ENCODE measurements around the gene HELZ2. TPM values are rescaled to one million over a fixed set of nuclear protein-coding genes. Genes with fewer than 3 reads are reported as not detected.
"Not testable (repeated sequence)": the region's sequence is repeated elsewhere in the genome, so short reads cannot be mapped to it uniquely, and the experiment has no call there.

HELZ2 gene
- total RNA-seq (10 to 100 TPM; 22.7 to 24.4 TPM), polyA plus RNA-seq (1 to 10 TPM; 3.1 to 4.6 (median 4.1) TPM), total RNA-seq (14.1 to 94.0 (median 52.8) reads per million in 6 experiments)

GRCh38 chr20:63574156-63574828 lies at the start of gene HELZ2:
HELZ2 (minus strand) TSS chr20:63574239; CDS start chr20:63572385, 1,854 bp downstream.
- ATAC-seq = peak; percentile 88
- POLR2A ChIA-PET = interaction anchor here (1.1 to 1.6 kb wide), 4 partner anchors 17 to 67 kb away, joined by 3 read pairs; partner anchors contain the start of gene PTK6

GRCh38 chr20:63622732-63623131 lies 48.7 kb upstream of the HELZ2 start:
- Mint-ChIP-seq H3K27ac (peak overlapping the region in 4 of 10 donors; percentile 23 to 76 (median 33)), H3K4me1 (peaks cover 12 to 38% (median 29%) of the 10 kb centered on the region in 4 donors), H3K27me3 (no peaks in the 10 kb centered on the region), H3K36me3 (peaks cover 0 to 20% (median 7%) of the 10 kb centered on the region in 3 donors), H3K4me3 (peak overlapping the region in 1 of 10 donors; percentile 22), H3K9me3 (no peaks in the 10 kb centered on the region)
- POLR2A ChIA-PET = interaction anchor here (0.6 to 13.5 kb wide), 4 partner anchors 8 to 27 kb away, joined by 4 to 740 read pairs (median 4); no protein-coding TSS in a partner anchor
- ATAC-seq (no peak), DNase-seq (no peak)

More at GRCh38 chr20:63574156-63574828, at the start of gene HELZ2:
- peak in 9 of 10 donors; percentile 43 to 82 (median 55) for DNase-seq
- Mint-ChIP-seq H3K36me3 (no peaks in the 10 kb centered on the region), H3K27me3 (peaks cover 0 to 2% (median 0%) of the 10 kb centered on the region in 5 donors), H3K4me3 (peak within 1 kb of the TSS; percentile 74 to 89 (median 79)), H3K9me3 (no peaks in the 10 kb centered on the region), H3K4me1 (peaks cover 1 to 13% (median 7%) of the 10 kb centered on the region in 4 donors), H3K27ac (peak within 1 kb of the TSS in 8 of 10 donors; percentile 36 to 88 (median 76))

GRCh38 chr20:63622096-63622495 lies 48.1 kb upstream of the HELZ2 start:
- Mint-ChIP-seq H3K9me3 (no peaks in the 10 kb centered on the region), H3K4me1 (peaks cover 12 to 38% (median 29%) of the 10 kb centered on the region in 4 donors), H3K36me3 (peaks cover 0 to 23% (median 7%) of the 10 kb centered on the region in 3 donors), H3K27me3 (no peaks in the 10 kb centered on the region), H3K27ac (peak overlapping the region in 7 of 10 donors; percentile 5 to 31 (median 23)), H3K4me3 (no peak overlapping the region)
- ATAC-seq (no peak), DNase-seq (no peak)
- POLR2A ChIA-PET = interaction anchor here (0.6 to 13.5 kb wide), 4 partner anchors 10 to 162 kb away, joined by 3 to 740 read pairs (median 4); no protein-coding TSS in a partner anchor

GRCh38 chr20:63620991-63621390 lies 47.0 kb upstream of the HELZ2 start:
- peak overlapping the region in 1 of 10 donors; percentile 46 for H3K27ac Mint-ChIP-seq
- H3K9me3 Mint-ChIP-seq = no peaks in the 10 kb centered on the region
- POLR2A ChIA-PET = interaction anchor here (0.7 to 13.5 kb wide), 3 partner anchors 11 to 81 kb away, joined by 3 to 740 read pairs (median 7); no protein-coding TSS in a partner anchor
- H3K4me3 Mint-ChIP-seq = peak overlapping the region in 1 of 10 donors; percentile 55
- no peak for ATAC-seq
- H3K36me3 Mint-ChIP-seq = peaks cover 0 to 34% (median 10%) of the 10 kb centered on the region in 3 donors
- no peaks in the 10 kb centered on the region for H3K27me3 Mint-ChIP-seq
- DNase-seq = no peak
- H3K4me1 Mint-ChIP-seq = peaks cover 12 to 40% (median 29%) of the 10 kb centered on the region in 4 donors

GRCh38 chr20:63619505-63619904 lies 45.5 kb upstream of the HELZ2 start:
- Mint-ChIP-seq H3K9me3 (no peaks in the 10 kb centered on the region), H3K36me3 (peaks cover 0 to 44% (median 12%) of the 10 kb centered on the region in 3 donors), H3K4me3 (no peak overlapping the region), H3K27ac (no peak overlapping the region), H3K4me1 (peaks cover 14 to 29% (median 29%) of the 10 kb centered on the region in 4 donors), H3K27me3 (no peaks in the 10 kb centered on the region)
- POLR2A ChIA-PET = interaction anchor here (1.5 to 2.8 kb wide), 2 partner anchors 8 to 16 kb away, joined by 5 to 10 read pairs; partner anchors contain the start of gene GMEB2
- DNase-seq (no peak), ATAC-seq (no peak)

GRCh38 chr20:63619086-63619485 lies 45.0 kb upstream of the HELZ2 start:
- POLR2A ChIA-PET = interaction anchor here (0.6 to 2.8 kb wide), 6 partner anchors 8 to 39 kb away, joined by 4 to 12 read pairs (median 6); partner anchors contain the start of genes GMEB2 and RTEL1
- H3K4me3 Mint-ChIP-seq = no peak overlapping the region
- peaks cover 12 to 33% (median 26%) of the 10 kb centered on the region in 4 donors for H3K4me1 Mint-ChIP-seq
- H3K9me3 Mint-ChIP-seq = no peaks in the 10 kb centered on the region
- no peaks in the 10 kb centered on the region for H3K27me3 Mint-ChIP-seq
- no peak for DNase-seq
- H3K36me3 Mint-ChIP-seq = peaks cover 0 to 46% (median 12%) of the 10 kb centered on the region in 3 donors
- no peak overlapping the region for H3K27ac Mint-ChIP-seq
- no peak for ATAC-seq

GRCh38 chr20:63618291-63618980 lies 44.4 kb upstream of the HELZ2 start:
- Mint-ChIP-seq H3K4me1 (peaks cover 12 to 40% (median 27%) of the 10 kb centered on the region in 4 donors), H3K27me3 (no peaks in the 10 kb centered on the region), H3K27ac (peak overlapping the region in 1 of 10 donors; percentile 67), H3K4me3 (no peak overlapping the region), H3K9me3 (no peaks in the 10 kb centered on the region), H3K36me3 (peaks cover 0 to 47% (median 12%) of the 10 kb centered on the region in 3 donors)
- POLR2A ChIA-PET = interaction anchor here (0.6 to 2.8 kb wide), 7 partner anchors 9 to 40 kb away, joined by 3 to 12 read pairs (median 6); partner anchors contain the start of genes GMEB2 and RTEL1
- no peak for DNase-seq
- no peak for ATAC-seq

GRCh38 chr20:63617876-63618265 lies 43.8 kb upstream of the HELZ2 start:
- no peak overlapping the region for H3K4me3 Mint-ChIP-seq
- H3K27me3 Mint-ChIP-seq = no peaks in the 10 kb centered on the region
- H3K36me3 Mint-ChIP-seq = peaks cover 0 to 49% (median 9%) of the 10 kb centered on the region in 3 donors
- H3K27ac Mint-ChIP-seq = peak overlapping the region in 1 of 10 donors; percentile 52
- DNase-seq = no peak
- H3K4me1 Mint-ChIP-seq = peaks cover 12 to 39% (median 27%) of the 10 kb centered on the region in 4 donors
- H3K9me3 Mint-ChIP-seq = no peaks in the 10 kb centered on the region
- POLR2A ChIA-PET = interaction anchor here (0.6 to 2.8 kb wide), 7 partner anchors 9 to 107 kb away, joined by 3 to 12 read pairs (median 6); partner anchors contain the start of genes GMEB2 and RTEL1
- no peak for ATAC-seq

- no peaks in the 10 kb centered on the region for H3K9me3 Mint-ChIP-seq
- peaks cover 7 to 33% (median 23%) of the 10 kb centered on the region in 4 donors for H3K4me1 Mint-ChIP-seq
- H3K27me3 Mint-ChIP-seq = no peaks in the 10 kb centered on the region
- POLR2A ChIA-PET = interaction anchor here (0.6 to 2.8 kb wide), 7 partner anchors 10 to 108 kb away, joined by 3 to 12 read pairs (median 3); partner anchors contain the start of genes GMEB2, PPDPF and RTEL1
- no peak overlapping the region for H3K4me3 Mint-ChIP-seq
- H3K27ac Mint-ChIP-seq = no peak overlapping the region
- no peak for ATAC-seq
- DNase-seq = no peak
- peaks cover 0 to 46% (median 8%) of the 10 kb centered on the region in 3 donors for H3K36me3 Mint-ChIP-seq
Observed at GRCh38 chr20:63617092-63617875, 43.2 kb upstream of the HELZ2 start.

GRCh38 chr20:63613863-63614594 lies 40.0 kb upstream of the HELZ2 start:
- H3K27ac Mint-ChIP-seq = peak overlapping the region in 6 of 10 donors; percentile 6 to 65 (median 46)
- not testable (repeated sequence) for H3K9me3 Mint-ChIP-seq, ATAC-seq, H3K27me3 Mint-ChIP-seq, H3K4me3 Mint-ChIP-seq
- H3K4me1 Mint-ChIP-seq = peaks cover 7 to 22% (median 16%) of the 10 kb centered on the region in 4 donors
- peaks cover 0 to 51% (median 8%) of the 10 kb centered on the region in 3 donors for H3K36me3 Mint-ChIP-seq
- DNase-seq = peak in 2 of 10 donors; percentile 19 to 24
- POLR2A ChIA-PET = interaction anchor here (1.2 to 3.0 kb wide), 4 partner anchors 9 to 44 kb away, joined by 3 to 15 read pairs (median 4); partner anchors contain the start of gene RTEL1
